Fibroblast of lung (primary cell): ENCODE measurements around the gene TFPI2.
"Not testable (repeated sequence)": the region's sequence is repeated elsewhere in the genome, so short reads cannot be mapped to it uniquely, and the experiment has no call there.

Experiments
- CTCF ChIP-seq, 2 donors: IDR thresholded peaks in 1 of 2; conservative IDR thresholded peaks in 1 of 2; 1 replicate in 1 of 2; 2 replicates in 1 of 2; pipeline ENCODE4 v1.5.1; 2011 to 2012; ENCODE audit warnings: low read length in 2 of 2, control low read depth in 1 of 2, inconsistent platforms in 1 of 2, low read depth in 1 of 2, mild to moderate bottlenecking in 1 of 2
- EZH2 ChIP-seq: IDR thresholded peaks from 2 replicates; pipeline ENCODE4 v1.5.1; 2012; ENCODE audit warnings: low read length, control low read depth, mild to moderate bottlenecking; ENCODE audit errors: missing control alignments

DNA sequence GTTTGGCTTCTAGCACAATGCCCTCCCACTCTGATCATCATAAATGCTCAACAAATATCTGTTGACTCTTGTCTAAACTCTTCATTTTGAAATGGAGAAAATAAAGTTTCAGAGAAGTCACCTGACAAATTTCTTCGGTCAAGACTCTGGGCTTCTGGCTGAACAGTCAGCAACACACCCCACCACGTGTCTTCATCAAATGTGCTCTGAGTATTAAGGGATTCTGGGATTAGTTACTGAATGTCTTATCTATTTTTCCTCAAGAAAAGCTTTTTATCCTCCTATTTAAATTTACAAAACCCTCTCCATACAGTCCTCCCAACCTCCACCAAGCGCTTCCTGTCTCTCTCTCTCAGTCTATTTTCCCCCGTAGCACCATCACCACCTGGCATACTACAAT, 25.8 kb upstream of the TFPI2 start:
- not testable (repeated sequence) for TF ChIP-seq CTCF (conservative IDR thresholded peaks at IDR 0.05 in 1 of 2, IDR thresholded peaks at IDR 0.05 in 1 of 2; ENCODE audit: low read depth in 1 of 2, low read length in 2 of 2); EZH2
